ENCODE measurements around the gene GASK1A. TPM values are rescaled to one million over a fixed set of nuclear protein-coding genes. Genes with fewer than 3 reads are reported as not detected.
A peak's percentile ranks its signal among the peaks of the same experiment; 100 is the strongest.
"Not testable (repeated sequence)": the region's sequence is repeated elsewhere in the genome, so short reads cannot be mapped to it uniquely, and the experiment has no call there.

The GASK1A gene
- total and polyA plus RNA-seq, 2 donors: 1.0 to 1.5 TPM

DNA sequence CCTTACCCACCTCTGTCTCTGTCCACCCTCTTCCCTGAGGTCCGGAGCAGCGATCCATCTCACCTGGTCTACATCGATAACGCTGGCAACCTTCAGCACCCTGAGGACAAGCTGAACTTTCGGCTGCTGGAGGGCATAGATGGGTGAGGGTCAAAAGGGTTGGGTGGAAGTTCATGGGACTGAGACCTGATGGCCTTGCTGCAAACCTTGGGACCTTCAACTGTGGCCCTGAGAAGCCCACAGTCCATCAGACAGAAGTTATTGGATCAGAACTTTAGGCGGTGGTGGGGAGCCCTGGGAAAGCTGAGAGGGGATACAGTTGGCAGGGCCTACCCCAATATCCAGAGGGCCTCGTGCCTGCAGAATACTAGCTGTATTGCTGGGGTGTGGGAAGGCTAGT lies 76.3 kb downstream of the GASK1A start:
- Histone ChIP-seq H3K9me3 (ENCODE audit: control insufficient read depth in 2 of 2, insufficient read depth in 1 of 2, low read length in 1 of 2) (peaks cover 0 to 6% of the 10 kb centered on the region in 2 donors), H3K4me1 (ENCODE audit: control insufficient read depth in 2 of 2, insufficient read depth in 2 of 2, low read length in 2 of 2) (peaks cover 4 to 16% of the 10 kb centered on the region in 2 donors), H3K4me3 (ENCODE audit: low read length in 2 of 2) (no peak overlapping the region), H3K27ac (ENCODE audit: low read depth in 1 of 2, low read length in 1 of 2) (no peak overlapping the region), H3K27me3 (ENCODE audit: control insufficient read depth in 2 of 2, insufficient read depth in 1 of 2, low read length in 1 of 2) (no peaks in the 10 kb centered on the region), H3K36me3 (ENCODE audit: control insufficient read depth in 2 of 2, insufficient read depth in 2 of 2, low read length in 1 of 2) (no peaks in the 10 kb centered on the region)
- DNase-seq (ENCODE audit: low read depth in 6 of 9, low spot score in 9 of 9): no peak
- 97% methylated on average over 7 of the region's 7 CpGs for WGBS

DNA sequence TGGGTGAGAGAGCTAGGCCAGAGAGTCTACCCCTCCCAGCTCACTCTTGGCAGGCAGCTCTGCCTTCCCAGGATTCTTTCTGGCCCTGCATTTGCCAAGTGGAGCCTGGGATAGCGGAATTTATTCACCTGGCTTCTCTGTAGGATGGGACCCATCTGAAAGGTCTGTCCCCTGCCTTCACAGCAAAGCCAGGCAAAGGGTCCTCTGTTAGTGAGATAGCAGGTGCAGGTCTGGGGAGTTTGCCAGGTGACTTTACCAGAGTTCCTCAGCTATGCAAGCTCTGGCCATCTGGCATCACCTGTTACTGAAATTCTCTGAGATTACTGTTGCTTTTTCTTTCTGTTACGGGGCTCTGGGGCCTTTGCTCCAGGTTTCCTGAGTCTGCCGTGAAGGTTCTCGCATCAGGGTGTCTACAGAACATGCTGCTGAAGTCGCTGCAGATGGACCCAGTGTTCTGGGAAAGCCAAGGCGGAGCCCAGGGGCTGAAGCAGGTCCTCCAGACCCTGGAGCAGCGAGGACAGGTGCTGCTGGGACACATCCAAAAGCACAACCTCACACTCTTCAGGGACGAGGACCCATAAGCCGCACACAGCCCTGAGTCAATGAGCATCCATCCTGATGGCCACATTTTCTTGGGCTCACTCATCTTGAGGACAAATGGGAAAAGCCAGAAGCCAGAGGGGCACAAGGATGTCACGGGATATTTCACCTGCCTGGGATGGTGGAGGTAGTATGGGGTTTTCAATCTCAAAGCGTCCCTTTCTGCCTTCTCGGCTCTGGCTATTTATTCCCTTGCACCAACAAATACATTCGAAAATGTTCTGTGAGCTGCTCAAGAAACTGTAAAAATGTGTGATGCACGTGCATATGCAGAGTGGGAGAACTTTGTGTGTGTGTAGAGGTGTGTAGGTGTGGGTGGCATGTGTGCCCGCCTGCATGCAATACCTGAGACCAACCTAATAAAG lies 77.0 kb downstream of the GASK1A start:
- Histone ChIP-seq H3K27ac (ENCODE audit: low read depth in 1 of 2, low read length in 1 of 2) (no peak overlapping the region), H3K27me3 (ENCODE audit: control insufficient read depth in 2 of 2, insufficient read depth in 1 of 2, low read length in 1 of 2) (no peaks in the 10 kb centered on the region), H3K36me3 (ENCODE audit: control insufficient read depth in 2 of 2, insufficient read depth in 2 of 2, low read length in 1 of 2) (no peaks in the 10 kb centered on the region), H3K9me3 (ENCODE audit: control insufficient read depth in 2 of 2, insufficient read depth in 1 of 2, low read length in 1 of 2) (peaks cover 0 to 6% of the 10 kb centered on the region in 2 donors), H3K4me1 (ENCODE audit: control insufficient read depth in 2 of 2, insufficient read depth in 2 of 2, low read length in 2 of 2) (peaks cover 10 to 23% of the 10 kb centered on the region in 2 donors), H3K4me3 (ENCODE audit: low read length in 2 of 2) (no peak overlapping the region)
- DNase-seq (ENCODE audit: low read depth in 6 of 9, low spot score in 9 of 9): peak in 1 of 9 donors; percentile 28
- WGBS: 93% methylated on average over 15 of the region's 15 CpGs

DNA sequence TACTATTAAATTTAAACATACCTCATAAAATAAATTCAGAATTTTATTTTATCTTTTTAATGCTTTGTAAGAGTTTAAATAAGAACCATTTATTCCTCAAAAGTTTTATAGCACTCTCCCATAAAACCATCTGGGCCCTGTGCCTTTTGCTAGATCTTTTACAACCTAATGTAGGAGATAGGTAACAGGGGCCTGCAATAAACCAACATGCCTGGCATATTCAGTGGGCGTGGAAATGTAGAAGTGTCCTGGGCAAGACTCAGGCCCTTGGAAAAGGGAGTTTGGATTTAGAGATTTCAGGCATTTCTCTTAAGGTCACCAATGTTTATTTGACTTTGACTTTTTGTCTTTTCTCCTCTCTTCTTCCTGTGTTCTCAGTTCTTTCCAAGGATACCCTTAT lies 80.3 kb downstream of the GASK1A start:
- Histone ChIP-seq H3K36me3 (ENCODE audit: control insufficient read depth in 2 of 2, insufficient read depth in 2 of 2, low read length in 1 of 2) (no peaks in the 10 kb centered on the region), H3K27ac (ENCODE audit: low read depth in 1 of 2, low read length in 1 of 2) (no peak overlapping the region), H3K9me3 (ENCODE audit: control insufficient read depth in 2 of 2, insufficient read depth in 1 of 2, low read length in 1 of 2) (peaks cover 0 to 3% of the 10 kb centered on the region in 2 donors), H3K27me3 (ENCODE audit: control insufficient read depth in 2 of 2, insufficient read depth in 1 of 2, low read length in 1 of 2) (no peaks in the 10 kb centered on the region), H3K4me1 (ENCODE audit: control insufficient read depth in 2 of 2, insufficient read depth in 2 of 2, low read length in 2 of 2) (peaks cover 15 to 37% of the 10 kb centered on the region in 2 donors), H3K4me3 (ENCODE audit: low read length in 2 of 2) (no peak overlapping the region)
- WGBS: 98% methylated on average over 1 of the region's 1 CpG
- no peak for DNase-seq (ENCODE audit: low read depth in 6 of 9, low spot score in 9 of 9)

DNA sequence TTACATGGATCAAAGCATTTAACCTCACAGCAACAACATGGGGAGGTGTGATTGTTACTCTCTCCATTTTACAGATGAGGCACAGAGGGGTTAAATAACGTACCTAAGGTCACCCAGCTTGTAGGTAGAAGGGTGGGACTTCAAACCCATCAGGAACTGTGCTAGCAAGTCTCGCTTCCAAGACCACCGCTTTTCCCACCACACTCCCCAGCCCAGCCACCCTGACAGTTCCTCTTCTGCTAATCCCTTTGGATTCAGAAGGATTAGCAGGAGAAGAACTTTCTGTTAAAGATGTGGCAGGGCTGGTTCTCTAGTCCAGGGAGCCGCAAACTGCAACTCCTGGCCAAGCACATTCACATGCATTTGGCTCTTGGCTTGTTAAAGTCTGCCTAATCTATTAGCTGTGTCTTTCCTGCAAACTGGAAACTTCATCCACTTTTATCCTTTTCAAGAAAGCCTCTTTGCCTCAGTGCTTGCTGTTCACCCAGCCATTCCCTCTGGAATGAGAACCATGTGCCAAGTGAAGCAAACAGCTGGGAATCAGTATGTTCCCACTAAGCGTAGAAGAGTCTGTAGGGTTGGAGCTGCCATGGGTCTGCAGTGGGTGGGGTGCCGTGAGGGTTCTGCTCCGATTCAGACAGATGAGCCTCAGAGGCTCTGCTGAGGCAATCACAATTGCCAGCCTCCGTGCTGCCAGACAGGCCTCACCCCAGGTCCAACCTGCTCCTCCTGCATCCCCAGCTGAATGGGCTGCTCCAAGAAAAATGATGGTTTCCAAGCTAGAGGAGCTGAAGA lies 82.2 kb downstream of the GASK1A start:
- peaks cover 0 to 3% of the 10 kb centered on the region in 2 donors for H3K9me3 ChIP-seq (ENCODE audit: control insufficient read depth in 2 of 2, insufficient read depth in 1 of 2, low read length in 1 of 2)
- H3K4me1 ChIP-seq (ENCODE audit: control insufficient read depth in 2 of 2, insufficient read depth in 2 of 2, low read length in 2 of 2): peaks cover 15 to 31% of the 10 kb centered on the region in 2 donors
- WGBS: 95% methylated on average over 8 of the region's 8 CpGs
- no peaks in the 10 kb centered on the region for H3K36me3 ChIP-seq (ENCODE audit: control insufficient read depth in 2 of 2, insufficient read depth in 2 of 2, low read length in 1 of 2)
- no peak overlapping the region for H3K4me3 ChIP-seq (ENCODE audit: low read length in 2 of 2)
- H3K27me3 ChIP-seq (ENCODE audit: control insufficient read depth in 2 of 2, insufficient read depth in 1 of 2, low read length in 1 of 2): no peaks in the 10 kb centered on the region
- no peak overlapping the region for H3K27ac ChIP-seq (ENCODE audit: low read depth in 1 of 2, low read length in 1 of 2)
- DNase-seq (ENCODE audit: low read depth in 6 of 9, low spot score in 9 of 9): no peak

DNA sequence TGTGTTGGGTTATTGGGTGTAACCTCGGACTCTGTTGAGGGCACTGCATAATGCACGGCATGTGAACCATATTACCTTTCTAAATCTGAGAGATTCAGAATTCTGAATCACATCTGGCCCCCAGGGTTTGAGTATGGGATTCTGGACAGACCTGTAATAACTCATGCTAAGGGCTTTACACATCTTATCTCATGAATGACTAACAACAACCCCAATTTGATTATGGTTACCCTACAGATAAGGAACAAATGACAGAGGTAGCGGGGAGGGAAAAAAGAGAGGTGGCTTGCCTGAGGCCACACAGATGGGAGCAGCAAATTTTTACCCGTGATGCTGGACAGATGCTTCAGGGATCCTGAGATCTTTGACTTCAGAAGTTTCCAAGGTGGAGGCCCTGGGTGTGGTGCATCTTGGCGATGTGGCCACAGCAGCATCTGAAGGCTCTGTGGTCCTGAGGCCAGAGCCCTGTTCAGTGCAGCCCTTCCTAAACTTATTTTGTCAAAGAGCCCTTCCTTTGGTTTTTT lies 83.0 kb downstream of the GASK1A start:
- peaks cover 15 to 29% of the 10 kb centered on the region in 2 donors for H3K4me1 ChIP-seq (ENCODE audit: control insufficient read depth in 2 of 2, insufficient read depth in 2 of 2, low read length in 2 of 2)
- DNase-seq (ENCODE audit: low read depth in 6 of 9, low spot score in 9 of 9): no peak
- H3K9me3 ChIP-seq (ENCODE audit: control insufficient read depth in 2 of 2, insufficient read depth in 1 of 2, low read length in 1 of 2): peaks cover 0 to 3% of the 10 kb centered on the region in 2 donors
- H3K36me3 ChIP-seq (ENCODE audit: control insufficient read depth in 2 of 2, insufficient read depth in 2 of 2, low read length in 1 of 2): no peaks in the 10 kb centered on the region
- H3K27me3 ChIP-seq (ENCODE audit: control insufficient read depth in 2 of 2, insufficient read depth in 1 of 2, low read length in 1 of 2): no peaks in the 10 kb centered on the region
- H3K27ac ChIP-seq (ENCODE audit: low read depth in 1 of 2, low read length in 1 of 2): no peak overlapping the region
- H3K4me3 ChIP-seq (ENCODE audit: low read length in 2 of 2): no peak overlapping the region
- WGBS: over 99% methylated on average over 5 of the region's 5 CpGs

DNA sequence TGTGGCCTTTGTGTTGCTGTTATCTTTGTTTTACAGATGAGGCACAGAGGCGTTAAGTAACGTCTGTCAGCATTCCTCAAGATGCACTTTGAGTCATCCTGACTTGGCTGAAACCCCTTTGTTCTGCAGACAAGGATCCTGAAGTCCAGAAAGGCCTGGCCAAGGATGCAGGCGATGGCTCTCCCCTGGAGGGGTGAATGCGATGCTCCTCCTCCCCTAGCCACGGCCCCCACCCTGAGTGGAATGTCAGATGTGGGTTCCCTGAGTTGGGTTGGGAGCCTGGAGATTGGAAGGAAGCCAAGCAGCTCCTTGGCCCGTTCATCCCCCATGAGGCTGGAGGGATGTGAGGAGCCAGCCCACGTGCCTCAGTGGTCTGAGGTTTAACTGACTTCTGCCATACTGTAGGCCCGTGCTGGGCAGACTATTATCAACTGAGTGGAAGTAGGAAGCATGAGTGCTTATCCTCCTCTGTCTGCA lies 83.5 kb downstream of the GASK1A start:
- Histone ChIP-seq H3K9me3 (ENCODE audit: control insufficient read depth in 2 of 2, insufficient read depth in 1 of 2, low read length in 1 of 2) (peaks cover 0 to 3% of the 10 kb centered on the region in 2 donors), H3K27me3 (ENCODE audit: control insufficient read depth in 2 of 2, insufficient read depth in 1 of 2, low read length in 1 of 2) (no peaks in the 10 kb centered on the region), H3K4me1 (ENCODE audit: control insufficient read depth in 2 of 2, insufficient read depth in 2 of 2, low read length in 2 of 2) (peaks cover 15 to 29% of the 10 kb centered on the region in 2 donors), H3K4me3 (ENCODE audit: low read length in 2 of 2) (no peak overlapping the region), H3K27ac (ENCODE audit: low read depth in 1 of 2, low read length in 1 of 2) (no peak overlapping the region), H3K36me3 (ENCODE audit: control insufficient read depth in 2 of 2, insufficient read depth in 2 of 2, low read length in 1 of 2) (no peaks in the 10 kb centered on the region)
- WGBS: 50% methylated on average over 8 of the region's 8 CpGs
- DNase-seq (ENCODE audit: low read depth in 6 of 9, low spot score in 9 of 9): no peak

DNA sequence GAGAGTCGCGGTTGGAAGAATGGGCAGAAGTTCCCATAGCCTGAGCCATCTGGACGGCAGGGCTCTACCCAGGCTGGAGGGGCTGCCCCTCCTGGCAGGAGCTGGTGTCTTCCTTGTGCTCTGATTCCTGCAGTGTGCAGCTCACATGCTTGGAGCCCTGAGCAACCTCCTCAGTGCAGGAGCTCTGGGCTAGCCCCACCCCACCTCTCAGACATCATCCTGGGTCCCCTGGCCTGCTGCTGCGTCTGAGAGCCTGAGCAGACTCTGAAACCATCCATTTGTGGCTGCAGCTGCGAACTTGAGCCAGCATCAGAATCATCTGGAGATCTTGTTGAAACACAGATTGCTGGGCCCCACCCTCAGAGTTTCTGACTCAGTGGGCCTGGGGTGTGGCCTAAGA lies 84.0 kb downstream of the GASK1A start:
- WGBS: 75% methylated on average over 5 of the region's 5 CpGs
- Histone ChIP-seq H3K9me3 (ENCODE audit: control insufficient read depth in 2 of 2, insufficient read depth in 1 of 2, low read length in 1 of 2) (peaks cover 0 to 3% of the 10 kb centered on the region in 2 donors), H3K4me1 (ENCODE audit: control insufficient read depth in 2 of 2, insufficient read depth in 2 of 2, low read length in 2 of 2) (peaks cover 15 to 29% of the 10 kb centered on the region in 2 donors)

DNA sequence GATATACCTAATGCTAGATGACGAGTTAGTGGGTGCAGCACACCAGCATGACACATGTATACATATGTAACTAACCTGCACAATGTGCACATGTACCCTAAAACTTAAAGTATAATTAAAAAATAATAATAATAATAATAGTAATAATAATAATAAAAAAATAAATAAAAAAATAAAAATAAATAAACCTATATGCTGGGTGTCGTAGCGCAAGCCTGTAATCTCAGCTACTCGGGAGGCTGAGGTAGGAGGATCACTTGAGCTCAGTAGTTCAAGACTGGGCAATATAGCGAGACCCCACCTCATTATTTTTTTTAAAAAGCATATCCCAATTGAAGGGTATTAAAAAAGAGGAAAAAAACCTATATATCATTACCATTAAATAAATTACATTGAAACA lies 91.6 kb downstream of the GASK1A start:
- not testable (repeated sequence) for H3K4me3 ChIP-seq (ENCODE audit: low read length in 2 of 2); H3K9me3 ChIP-seq (ENCODE audit: control insufficient read depth in 2 of 2, insufficient read depth in 1 of 2, low read length in 1 of 2); DNase-seq (ENCODE audit: low read depth in 6 of 9, low spot score in 9 of 9); H3K27ac ChIP-seq (ENCODE audit: low read depth in 1 of 2, low read length in 1 of 2); H3K4me1 ChIP-seq (ENCODE audit: control insufficient read depth in 2 of 2, insufficient read depth in 2 of 2, low read length in 2 of 2); H3K27me3 ChIP-seq (ENCODE audit: control insufficient read depth in 2 of 2, insufficient read depth in 1 of 2, low read length in 1 of 2); H3K36me3 ChIP-seq (ENCODE audit: control insufficient read depth in 2 of 2, insufficient read depth in 2 of 2, low read length in 1 of 2)
- WGBS: 98% methylated on average over 4 of the region's 5 CpGs

More for the DNA sequence above, 84.0 kb downstream of the GASK1A start:
- DNase-seq (ENCODE audit: low read depth in 6 of 9, low spot score in 9 of 9): no peak
- Histone ChIP-seq H3K27ac (ENCODE audit: low read depth in 1 of 2, low read length in 1 of 2) (no peak overlapping the region), H3K27me3 (ENCODE audit: control insufficient read depth in 2 of 2, insufficient read depth in 1 of 2, low read length in 1 of 2) (no peaks in the 10 kb centered on the region), H3K4me3 (ENCODE audit: low read length in 2 of 2) (no peak overlapping the region), H3K36me3 (ENCODE audit: control insufficient read depth in 2 of 2, insufficient read depth in 2 of 2, low read length in 1 of 2) (no peaks in the 10 kb centered on the region)
